ENCODE data around the gene ANGPTL5. TPM values are rescaled to one million over a fixed set of nuclear protein-coding genes. Genes with fewer than 3 reads are reported as not detected.
"Not testable (repeated sequence)": the region's sequence is repeated elsewhere in the genome, so short reads cannot be mapped to it uniquely, and the experiment has no call there.

Gene ANGPTL5
- total RNA-seq, 1 donor, result 0.09 TPM

GRCh38 chr11:101860696-101861427 is 55.5 kb downstream of the ANGPTL5 start:
- peak; percentile 83 for DNase-seq (ENCODE audit: low read depth)
- no peak overlapping the region for H3K4me3 ChIP-seq (ENCODE audit: low read depth, low read length)
- peak; percentile 85 for TF ChIP-seq CTCF (IDR thresholded peaks at IDR 0.05; ENCODE audit: insufficient read depth, low read length)

- H3K4me3 ChIP-seq (ENCODE audit: low read depth, low read length), result not testable (repeated sequence)
- peak; percentile 15 for DNase-seq (ENCODE audit: low read depth)
- TF ChIP-seq CTCF (IDR thresholded peaks at IDR 0.05; ENCODE audit: insufficient read depth, low read length), result peak; percentile 22
These were observed 64.1 kb downstream of the ANGPTL5 start for GRCh38 chr11:101852260-101852659.

GRCh38 chr11:101848262-101848661 is 68.1 kb downstream of the ANGPTL5 start:
- TF ChIP-seq CTCF (IDR thresholded peaks at IDR 0.05; ENCODE audit: insufficient read depth, low read length), result peak; percentile 25
- H3K4me3 ChIP-seq (ENCODE audit: low read depth, low read length), result no peak overlapping the region
- peak; percentile 50 for DNase-seq (ENCODE audit: low read depth)

- no peak for TF ChIP-seq CTCF (IDR thresholded peaks at IDR 0.05; ENCODE audit: insufficient read depth, low read length)
- DNase-seq (ENCODE audit: low read depth), result no peak
- H3K4me3 ChIP-seq (ENCODE audit: low read depth, low read length), result no peak overlapping the region
These were observed 71.7 kb downstream of the ANGPTL5 start for GRCh38 chr11:101844608-101845007.

GRCh38 chr11:101840704-101841103 is 75.6 kb downstream of the ANGPTL5 start:
- DNase-seq (ENCODE audit: low read depth), result no peak
- no peak overlapping the region for H3K4me3 ChIP-seq (ENCODE audit: low read depth, low read length)
- TF ChIP-seq CTCF (IDR thresholded peaks at IDR 0.05; ENCODE audit: insufficient read depth, low read length), result no peak

Other genes starting within 250 kb of the ANGPTL5 start
- gene CEP126, start 1.5 kb downstream of the ANGPTL5 start, total RNA-seq (ENCODE audit: low replicate concordance), result 3.9 and 4.2 TPM in 2 replicates
- gene CFAP300, start 130.9 kb upstream of the ANGPTL5 start, total RNA-seq (ENCODE audit: low replicate concordance), result 4.1 and 12.7 TPM in 2 replicates
- gene YAP1, start 193.9 kb upstream of the ANGPTL5 start, total RNA-seq (ENCODE audit: low replicate concordance), result 158 and 169 TPM in 2 replicates